ENCODE data around the gene PRICKLE4.

PRICKLE4 gene

GRCh38 chr6:41756354-41756753 lies 24.2 kb upstream of the PRICKLE4 start:
- no peak for TF ChIP-seq CTCF (conservative IDR thresholded peaks at IDR 0.05; ENCODE audit: control insufficient read depth, insufficient read depth, low read depth, low read length)
- DNase-seq (ENCODE audit: low read depth): no peak
- H3K4me3 ChIP-seq (ENCODE audit: control insufficient read depth, low read depth, low read length): no peak overlapping the region

GRCh38 chr6:41757271-41757670 lies 23.3 kb upstream of the PRICKLE4 start:
- H3K4me3 ChIP-seq (ENCODE audit: control insufficient read depth, low read depth, low read length): no peak overlapping the region
- no peak for TF ChIP-seq CTCF (conservative IDR thresholded peaks at IDR 0.05; ENCODE audit: control insufficient read depth, insufficient read depth, low read depth, low read length)
- DNase-seq (ENCODE audit: low read depth): no peak

GRCh38 chr6:41757931-41758640 lies 22.5 kb upstream of the PRICKLE4 start:
- no peak for DNase-seq (ENCODE audit: low read depth)
- no peak for TF ChIP-seq CTCF (conservative IDR thresholded peaks at IDR 0.05; ENCODE audit: control insufficient read depth, insufficient read depth, low read depth, low read length)
- H3K4me3 ChIP-seq (ENCODE audit: control insufficient read depth, low read depth, low read length): no peak overlapping the region

GRCh38 chr6:41758641-41759035 lies 21.9 kb upstream of the PRICKLE4 start:
- H3K4me3 ChIP-seq (ENCODE audit: control insufficient read depth, low read depth, low read length): no peak overlapping the region
- TF ChIP-seq CTCF (conservative IDR thresholded peaks at IDR 0.05; ENCODE audit: control insufficient read depth, insufficient read depth, low read depth, low read length): no peak
- no peak for DNase-seq (ENCODE audit: low read depth)

GRCh38 chr6:41759106-41759904 lies 21.3 kb upstream of the PRICKLE4 start:
- no peak for TF ChIP-seq CTCF (conservative IDR thresholded peaks at IDR 0.05; ENCODE audit: control insufficient read depth, insufficient read depth, low read depth, low read length)
- no peak overlapping the region for H3K4me3 ChIP-seq (ENCODE audit: control insufficient read depth, low read depth, low read length)
- no peak for DNase-seq (ENCODE audit: low read depth)

GRCh38 chr6:41759905-41760579 lies 20.5 kb upstream of the PRICKLE4 start:
- no peak overlapping the region for H3K4me3 ChIP-seq (ENCODE audit: control insufficient read depth, low read depth, low read length)
- no peak for DNase-seq (ENCODE audit: low read depth)
- no peak for TF ChIP-seq CTCF (conservative IDR thresholded peaks at IDR 0.05; ENCODE audit: control insufficient read depth, insufficient read depth, low read depth, low read length)

All from fibroblast of mammary gland (primary cell).